Occipital lobe (tissue), 2 donors: ENCODE results near the gene CEACAM16. TPM values are rescaled to one million over a fixed set of nuclear protein-coding genes. Genes with fewer than 3 reads are reported as not detected.
A peak's percentile ranks its signal among the peaks of the same experiment; 100 is the strongest.
"Not testable (repeated sequence)": the region's sequence is repeated elsewhere in the genome, so short reads cannot be mapped to it uniquely, and the experiment has no call there.

ENCODE experiments used
- DNase-seq: peaks from one replicate; lab custom pipeline; 2025; lab: John Stamatoyannopoulos, UW
- total RNA-seq: library from RNA; depleted of rRNA; stranded (reverse); fragments of >200 nt; gene quantifications from one replicate; pipeline ENCODE4 v1.2.3, GENCODE V29; 2014

CEACAM16 gene
- total RNA-seq, 1 donor from 2014 or later, result not detected

DNA sequence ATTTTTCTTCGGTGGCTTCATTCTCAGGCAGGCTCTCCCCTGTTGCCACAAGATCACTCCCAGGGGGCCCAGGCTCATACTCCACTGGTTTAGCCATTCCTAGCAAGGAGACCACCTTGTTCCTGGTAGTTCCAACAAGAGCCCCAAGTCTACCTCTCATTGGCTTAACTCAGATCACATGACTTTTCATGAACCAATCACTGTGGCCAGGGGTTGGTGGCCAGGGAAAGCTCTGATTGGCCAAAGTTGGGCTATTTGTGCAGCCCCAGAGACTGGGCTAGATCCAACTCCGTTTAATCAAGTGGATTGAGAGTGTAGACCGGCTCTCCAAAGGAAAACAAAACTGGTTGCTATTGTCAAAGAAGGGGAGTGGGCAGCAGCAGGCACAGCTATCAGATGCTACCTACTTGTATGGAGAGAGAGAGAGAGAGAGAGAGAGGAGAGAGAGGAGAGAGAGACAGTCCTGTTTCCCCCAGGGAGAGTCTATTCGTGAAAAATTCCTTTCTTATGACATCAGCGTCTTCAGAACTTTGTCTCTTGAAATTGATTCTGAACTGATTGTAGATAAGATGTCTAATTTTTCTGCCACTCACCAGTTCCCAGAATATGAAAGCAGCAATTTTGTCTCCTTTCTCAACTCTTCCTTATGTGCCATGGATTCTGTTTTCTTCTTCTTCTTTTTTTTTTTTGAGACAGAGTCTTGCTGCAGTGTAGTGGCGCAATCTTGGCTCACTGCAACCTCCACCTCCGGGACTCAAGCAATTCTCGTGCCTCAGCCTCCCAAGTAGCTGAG is 21.7 kb upstream of the CEACAM16 start:
- no peak for DNase-seq

DNA sequence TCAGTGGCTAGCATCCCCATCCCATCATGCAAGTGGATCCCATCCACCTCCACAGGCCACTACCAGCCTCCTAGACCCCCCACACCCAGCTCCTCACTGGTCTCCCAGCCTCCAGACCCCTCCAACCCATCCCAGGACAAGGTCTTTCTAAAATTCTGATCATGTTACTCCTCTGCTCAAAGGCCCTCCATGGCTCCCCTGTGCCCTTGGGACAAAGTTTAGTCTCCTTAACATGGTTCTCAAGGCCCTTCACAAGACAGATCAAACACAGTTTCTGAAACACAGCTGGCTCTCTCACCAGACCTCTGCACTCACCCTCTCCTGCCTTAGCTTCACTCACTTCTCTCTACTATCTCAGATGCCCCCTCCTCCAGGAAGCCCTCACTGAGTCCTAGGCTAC is 18.4 kb upstream of the CEACAM16 start:
- DNase-seq, result no peak

DNA sequence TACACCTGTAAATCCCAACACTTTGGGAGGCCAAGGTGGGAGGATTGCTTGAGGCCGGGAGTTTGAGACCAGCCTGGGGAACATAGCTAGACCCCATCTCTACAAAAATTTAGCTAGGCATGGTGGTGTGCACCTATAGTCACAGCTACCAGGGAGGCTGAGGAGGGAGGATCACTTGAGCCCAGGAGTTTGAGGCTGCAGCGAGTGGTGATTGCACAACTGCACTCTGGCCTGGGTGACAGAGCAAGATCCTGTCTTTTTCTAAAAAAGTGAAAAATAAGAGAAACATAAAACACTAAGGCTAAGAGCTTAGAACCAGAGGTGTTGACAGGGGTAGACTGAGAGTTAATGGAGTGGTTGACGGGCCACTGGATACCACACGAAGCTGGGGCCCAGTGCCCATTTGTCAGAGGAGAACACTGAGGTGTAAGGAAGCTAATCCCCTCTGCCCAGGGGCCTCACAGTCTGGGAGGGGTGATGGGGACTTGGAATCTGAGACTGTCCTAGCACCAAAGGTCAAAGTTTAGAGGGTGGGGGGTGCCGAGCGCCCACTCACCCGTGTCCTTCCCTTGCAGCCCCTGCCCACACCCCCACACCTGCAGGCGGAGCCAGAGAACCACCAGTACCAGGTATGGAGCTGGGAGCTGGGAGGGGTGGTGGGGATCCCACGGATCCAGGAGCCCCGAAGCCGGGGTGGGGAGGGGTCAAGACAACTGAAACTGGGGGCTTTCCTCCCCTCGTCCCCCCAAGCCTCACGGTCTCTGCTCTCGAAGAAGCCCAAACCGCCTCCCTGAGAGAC is 16.8 kb upstream of the CEACAM16 start:
- DNase-seq, result no peak

DNA sequence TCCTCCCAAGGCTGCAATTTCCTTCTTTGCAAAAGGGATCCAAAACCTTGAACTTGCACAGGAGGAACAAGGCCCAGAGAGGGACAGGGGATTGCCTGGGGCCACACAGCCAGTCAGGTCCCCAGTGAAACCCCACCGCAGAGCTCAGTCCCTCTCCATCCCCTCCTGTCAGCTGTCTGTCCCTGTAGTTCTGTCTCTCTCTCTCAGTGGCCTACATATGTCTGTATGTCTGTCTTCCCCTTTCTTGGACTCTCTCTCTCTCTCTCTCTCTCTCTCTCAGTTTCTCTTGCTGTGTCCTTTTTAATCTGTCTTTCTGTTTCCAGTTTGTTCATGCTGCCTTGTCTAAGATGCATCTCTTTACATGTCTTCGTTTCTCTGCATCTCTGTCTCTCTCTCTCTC is 16.1 kb upstream of the CEACAM16 start:
- no peak for DNase-seq

DNA sequence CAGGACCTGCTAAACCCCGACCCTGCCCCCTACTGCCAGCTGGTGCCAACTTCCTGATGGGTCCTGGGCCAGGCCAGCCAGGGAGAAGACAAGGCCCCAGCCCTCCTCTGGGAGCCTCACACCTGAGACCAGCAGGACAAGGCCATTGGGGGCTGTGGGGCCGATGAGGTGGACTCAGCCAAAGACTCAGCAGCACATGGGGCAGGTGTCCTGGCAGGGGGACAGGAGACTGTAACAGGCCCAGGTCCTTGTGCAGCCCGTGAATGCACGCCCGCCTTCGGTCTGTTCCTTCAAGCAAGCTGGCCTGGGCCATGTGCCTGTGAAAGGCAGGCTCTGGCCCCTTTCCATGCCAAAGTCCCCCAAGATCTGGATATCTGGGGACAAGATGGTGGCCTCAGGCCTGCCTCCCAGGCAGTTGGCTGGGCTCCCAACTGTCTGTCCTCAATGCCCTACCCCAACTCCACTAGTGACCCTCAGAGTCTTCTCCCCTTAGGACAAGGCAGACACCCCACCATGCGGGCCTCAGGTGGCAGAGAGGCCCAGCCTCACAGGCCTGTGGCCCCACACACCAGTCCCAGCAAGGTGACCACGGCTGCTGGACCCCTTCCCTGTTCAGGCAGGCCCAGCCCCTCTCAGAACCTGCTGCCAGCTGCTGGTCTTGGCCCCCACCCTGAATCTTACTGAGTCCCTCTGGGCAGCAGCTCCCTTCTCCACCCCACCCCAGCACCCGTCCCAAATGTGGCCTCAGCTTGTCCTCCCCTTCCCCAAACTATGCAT is 15.3 kb upstream of the CEACAM16 start:
- no peak for DNase-seq

DNA sequence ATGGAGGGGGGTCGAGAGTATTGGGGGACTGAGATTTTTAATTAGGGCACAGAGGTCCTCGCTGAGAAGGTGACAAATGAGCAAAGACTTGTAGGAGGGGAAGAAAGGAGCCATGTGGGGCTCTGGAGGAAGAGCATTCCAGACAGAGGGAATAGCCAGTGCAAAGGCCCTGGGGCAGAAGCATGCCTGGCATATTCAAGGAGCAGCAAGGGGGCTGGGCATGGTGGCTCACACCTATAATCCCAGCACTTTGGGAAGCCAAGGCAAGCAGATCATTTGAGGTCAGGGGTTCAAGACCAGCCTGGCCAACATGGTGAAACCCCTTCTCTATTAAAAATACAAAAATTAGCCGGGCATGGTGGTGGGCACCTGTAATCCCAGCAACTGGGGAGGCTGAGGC is 14.6 kb upstream of the CEACAM16 start:
- DNase-seq, result not testable (repeated sequence)

DNA sequence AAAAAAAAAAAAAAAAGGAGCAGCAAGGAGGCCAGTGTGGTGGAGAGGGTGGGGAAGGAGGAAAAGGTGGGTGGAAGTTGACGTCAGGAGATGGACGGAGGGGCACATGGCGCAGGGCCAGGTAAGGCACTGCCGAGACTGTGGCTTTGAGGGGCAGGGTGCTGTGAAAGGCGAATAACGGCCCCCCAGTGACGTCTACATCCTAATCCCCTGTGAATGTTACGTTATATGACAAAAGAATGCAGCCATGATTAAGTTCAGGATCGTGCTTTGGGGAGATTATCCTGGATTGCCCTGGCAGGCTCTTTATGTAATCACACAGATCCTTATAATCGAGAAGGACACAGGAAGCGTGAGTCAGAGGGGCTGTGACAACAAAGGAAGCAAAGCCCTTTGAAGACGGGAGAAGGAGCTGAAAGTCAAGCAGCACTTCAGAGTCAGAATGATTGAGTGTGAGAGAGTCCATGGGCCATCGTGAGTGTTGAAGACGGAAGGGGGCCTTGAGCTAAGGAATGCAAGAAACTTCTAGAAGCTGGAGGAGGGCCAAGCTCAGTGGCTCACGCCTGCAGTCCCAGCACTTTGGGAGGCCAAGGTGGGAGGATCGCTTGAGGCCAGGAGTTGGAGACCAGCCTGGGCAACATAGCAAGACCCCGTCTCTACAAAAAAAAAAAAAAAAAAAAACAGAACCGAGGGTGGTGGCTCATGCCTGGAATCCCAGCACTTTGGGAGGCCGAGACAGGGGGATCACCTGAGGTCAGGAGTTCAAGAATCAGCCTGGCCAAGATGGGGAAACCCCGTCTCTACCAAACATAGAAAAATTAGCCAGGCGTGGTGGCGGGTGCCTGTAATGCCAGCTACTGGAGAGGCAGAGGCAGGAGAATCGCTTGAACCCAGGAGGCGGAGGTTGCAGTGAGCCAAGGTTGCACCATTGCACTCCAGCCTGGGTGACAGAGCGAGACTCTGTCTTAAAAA is 13.8 kb upstream of the CEACAM16 start:
- no peak for DNase-seq

DNA sequence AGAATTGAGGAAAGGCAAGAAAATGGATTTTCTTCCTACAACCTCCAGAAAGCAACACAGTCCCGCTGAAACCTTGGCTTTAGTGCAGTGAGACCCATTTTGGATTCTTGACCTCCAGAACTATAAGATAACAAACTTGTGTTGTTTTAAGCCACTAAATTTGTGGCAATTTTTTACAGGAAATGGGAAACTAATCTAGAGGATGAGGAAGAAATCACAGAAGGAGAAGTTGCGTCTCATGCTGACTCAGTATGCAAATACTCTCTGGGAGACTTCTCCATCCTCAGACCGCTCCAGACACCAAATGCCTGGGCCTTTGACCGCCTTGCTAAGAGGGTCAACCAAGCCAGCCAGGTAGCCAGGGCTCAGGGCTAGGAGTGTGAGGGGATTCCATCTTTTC is 13.1 kb upstream of the CEACAM16 start:
- no peak for DNase-seq

DNA sequence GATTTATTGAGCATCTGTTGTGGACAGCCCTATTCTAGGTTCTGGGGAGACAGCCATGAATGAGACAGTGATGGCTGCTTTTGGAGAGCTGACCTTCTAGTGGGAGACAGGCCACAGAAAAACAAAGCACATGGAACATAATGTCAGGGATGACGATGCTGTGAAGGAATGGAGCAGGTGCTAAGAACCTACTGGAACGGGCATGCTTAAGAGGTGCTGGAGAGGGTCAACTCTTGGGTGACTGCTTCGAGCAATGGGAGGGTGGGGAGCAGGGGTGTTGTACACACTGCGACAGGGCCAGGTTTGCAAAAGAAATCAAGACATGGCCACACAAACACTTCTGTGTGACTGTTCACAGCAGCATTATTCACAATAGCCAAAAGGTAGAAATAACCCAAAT is 12.1 kb upstream of the CEACAM16 start:
- no peak for DNase-seq

DNA sequence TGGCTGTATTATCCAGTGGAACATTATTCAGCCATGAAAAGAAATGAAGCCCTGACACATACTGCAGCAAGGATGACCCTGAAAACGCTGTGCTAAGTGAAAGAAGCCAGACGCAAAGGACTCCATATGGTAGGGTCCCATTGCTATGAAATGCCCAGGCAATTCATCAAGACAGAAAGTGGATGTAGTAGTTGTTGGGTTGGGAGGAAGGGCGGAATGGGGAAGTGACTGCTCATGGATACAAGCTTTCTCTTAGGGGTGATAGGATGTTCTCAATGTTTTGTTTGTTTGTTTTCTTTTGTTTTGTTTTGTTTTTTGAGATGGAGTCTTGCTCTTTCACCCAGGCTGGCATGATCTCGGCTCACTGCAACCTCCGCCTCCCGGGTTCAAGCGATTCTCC is 11.1 kb upstream of the CEACAM16 start:
- no peak for DNase-seq

DNA sequence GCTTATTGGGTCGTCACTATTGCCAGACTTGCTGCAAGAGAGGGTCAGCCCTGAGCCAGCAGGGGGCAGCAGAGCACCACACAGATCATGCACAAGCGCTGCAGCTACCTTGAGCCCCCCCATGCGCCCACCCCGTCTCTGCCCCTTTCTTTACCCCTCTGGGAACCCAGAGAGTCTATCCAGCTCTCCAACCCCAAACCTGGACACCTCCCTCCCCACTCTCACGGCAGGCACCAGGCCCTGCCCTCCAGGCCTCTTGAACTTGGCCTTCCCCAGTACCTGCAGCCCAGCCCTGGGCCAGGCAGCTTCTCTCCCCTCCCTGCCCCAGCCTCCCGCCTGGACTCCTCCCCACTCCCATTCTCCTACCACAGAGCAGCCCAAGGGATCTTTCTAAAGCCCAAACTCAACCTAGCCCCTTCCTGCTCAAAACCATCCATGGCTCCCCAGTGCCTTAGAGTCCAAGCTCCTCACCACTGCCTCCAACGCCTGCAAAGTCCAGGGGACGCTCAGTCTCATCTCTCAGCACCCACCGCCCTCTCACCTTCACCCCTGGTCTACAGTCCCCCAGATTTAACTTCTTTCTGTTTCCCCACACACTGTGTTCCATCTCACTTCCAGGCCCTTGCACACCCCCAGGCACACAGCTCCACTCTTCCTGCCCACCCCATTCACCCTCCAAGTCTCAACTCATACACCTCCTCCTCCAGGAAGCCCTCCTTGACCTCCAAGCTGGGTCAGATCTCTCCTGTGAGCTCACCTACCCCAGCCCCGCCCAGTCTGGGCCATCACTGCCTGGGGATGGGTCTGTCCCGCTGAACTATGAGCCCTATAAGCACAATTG is 9.4 kb upstream of the CEACAM16 start:
- DNase-seq, result peak; percentile 20

DNA sequence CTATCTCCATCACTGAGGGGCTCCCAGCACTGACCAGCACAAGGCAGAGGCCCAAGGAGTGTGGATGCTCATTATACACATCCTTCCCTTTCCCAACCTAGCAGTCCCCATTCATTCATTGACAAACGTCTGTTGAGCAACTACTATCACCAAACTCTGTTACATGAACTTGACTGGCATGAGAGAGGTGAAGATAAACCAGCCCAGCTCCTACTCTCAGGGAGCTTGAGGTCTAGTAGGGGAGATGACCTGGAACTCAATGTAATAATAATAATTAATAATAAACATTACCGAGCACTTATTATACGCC is 8.9 kb upstream of the CEACAM16 start:
- DNase-seq, result no peak

DNA sequence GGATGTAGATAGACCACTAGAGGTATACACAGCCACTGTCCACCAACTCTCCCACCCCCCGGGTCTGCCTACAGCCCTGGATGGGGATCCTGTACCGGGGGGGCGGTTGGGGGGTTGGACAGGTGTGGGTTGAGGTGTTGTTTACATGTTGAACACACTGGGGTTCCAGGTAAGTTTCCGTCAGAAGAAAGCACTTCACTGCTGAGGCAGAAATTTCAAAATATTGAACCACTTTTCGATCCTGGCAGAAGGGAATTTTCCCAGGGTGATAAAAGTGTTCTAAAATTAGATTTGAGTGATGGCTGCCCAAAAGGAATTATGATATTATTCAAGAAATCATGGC is 6.6 kb upstream of the CEACAM16 start:
- DNase-seq, result no peak

DNA sequence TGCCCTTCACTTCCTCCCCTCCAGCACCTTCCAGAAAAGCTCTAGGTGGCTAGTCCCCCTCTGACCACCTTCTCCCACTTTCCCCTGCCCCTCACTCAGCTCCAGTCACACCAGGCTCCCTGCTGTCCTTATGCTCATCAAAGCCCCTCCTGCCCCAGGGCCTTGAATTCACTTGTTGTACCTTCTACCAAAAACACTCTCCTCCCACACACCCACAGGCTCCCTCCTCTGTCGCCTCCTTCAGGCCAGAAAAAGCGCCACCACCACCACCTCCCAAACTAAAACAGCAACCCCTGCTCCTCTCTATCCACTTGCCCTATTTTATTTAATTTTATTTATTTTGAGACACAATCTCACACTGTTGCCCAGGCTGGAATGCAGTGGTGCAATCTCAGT is 4.8 kb upstream of the CEACAM16 start:
- no peak for DNase-seq

DNA sequence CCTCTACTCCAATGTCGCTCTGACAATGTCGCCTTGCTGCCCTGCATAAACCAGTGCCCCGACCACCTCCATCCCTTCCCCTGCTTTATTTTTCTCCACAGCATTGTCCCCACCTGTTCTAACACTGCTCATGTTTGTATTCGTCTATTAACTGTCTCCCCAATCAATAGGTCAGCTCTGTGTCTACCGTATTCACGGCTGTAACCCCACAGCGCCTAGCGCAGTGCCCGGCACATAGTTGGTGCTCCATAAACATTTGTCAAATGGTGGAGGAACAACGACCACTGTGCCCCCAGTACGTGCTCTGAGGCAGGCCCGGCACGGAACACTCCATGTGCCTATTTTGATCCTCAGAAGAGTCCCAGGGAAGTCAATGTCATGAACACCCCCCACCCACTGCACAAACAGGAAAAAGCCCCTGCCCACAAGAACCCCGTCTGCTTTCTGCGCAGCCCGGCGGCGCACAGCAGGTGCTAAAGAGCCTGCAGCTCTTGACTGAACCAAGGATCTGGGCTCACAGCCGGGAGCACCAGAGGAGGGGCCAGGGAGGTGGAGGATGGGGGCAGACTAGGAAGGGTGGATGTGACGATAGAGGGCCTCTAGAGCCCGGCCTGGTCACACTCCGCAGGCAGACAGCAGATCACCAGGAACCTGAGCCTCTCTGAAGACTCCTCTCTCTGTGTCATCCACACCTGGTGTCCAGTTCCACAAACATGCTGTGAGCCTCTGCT is 1.8 kb upstream of the CEACAM16 start:
- no peak for DNase-seq

DNA sequence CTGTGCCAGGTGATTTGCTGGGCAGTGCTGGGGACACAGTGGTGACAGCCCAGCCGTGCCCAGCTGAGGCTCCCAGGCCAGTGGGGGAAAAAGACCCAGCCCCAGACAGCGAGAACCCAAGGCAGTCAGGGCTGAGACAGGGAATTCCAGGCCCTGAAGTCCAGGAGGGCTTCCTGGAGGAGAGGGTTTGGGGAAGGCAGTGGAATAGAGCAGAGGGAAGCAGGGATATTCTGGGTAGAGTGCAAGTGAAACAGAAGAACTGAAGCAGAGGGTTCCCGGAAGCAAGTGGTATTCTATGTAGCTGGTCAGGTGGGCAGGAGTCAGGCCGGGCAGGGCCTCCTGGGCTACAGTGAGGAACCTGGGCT is 1.3 kb upstream of the CEACAM16 start:
- no peak for DNase-seq

DNA sequence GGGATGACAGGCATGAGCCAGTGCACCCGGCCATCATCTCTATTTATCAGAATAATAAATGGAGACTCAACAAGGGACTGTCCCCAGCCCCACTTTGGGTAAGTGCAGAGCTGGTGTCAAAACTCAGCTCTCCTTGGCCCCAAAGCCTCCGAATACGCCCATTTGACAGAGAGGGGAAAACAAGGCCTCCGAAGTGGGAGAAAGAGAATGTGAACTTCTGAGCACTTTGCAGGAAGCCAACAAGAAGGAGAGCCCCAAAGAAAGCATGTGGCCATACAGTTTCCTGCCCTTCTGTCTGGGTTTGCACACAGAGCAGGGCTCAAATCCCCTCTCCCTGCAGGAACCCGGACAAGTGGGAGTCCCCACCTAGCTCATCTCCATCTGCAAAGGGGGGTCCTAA is 1.6 kb downstream of the CEACAM16 start:
- no peak for DNase-seq

DNA sequence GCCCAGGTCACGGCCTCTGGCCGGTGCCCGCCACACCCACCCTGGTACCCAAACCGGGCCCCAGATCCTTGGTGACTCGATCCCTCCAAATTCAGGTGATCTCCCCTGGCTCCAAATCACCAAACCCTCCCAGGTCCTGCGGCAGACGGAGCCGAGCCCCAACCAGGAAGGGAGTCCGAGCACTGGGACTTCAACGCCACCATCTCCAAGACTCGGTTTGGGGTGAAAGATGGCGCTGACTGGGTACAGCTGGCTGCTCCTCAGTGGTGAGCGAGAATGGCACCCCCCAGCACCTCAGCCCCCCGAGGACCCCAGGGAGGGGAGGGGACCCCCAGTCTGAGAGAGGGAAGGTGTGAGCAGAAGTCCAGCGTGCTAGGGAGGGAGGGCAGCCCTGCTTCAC is 2.3 kb downstream of the CEACAM16 start:
- no peak for DNase-seq

DNA sequence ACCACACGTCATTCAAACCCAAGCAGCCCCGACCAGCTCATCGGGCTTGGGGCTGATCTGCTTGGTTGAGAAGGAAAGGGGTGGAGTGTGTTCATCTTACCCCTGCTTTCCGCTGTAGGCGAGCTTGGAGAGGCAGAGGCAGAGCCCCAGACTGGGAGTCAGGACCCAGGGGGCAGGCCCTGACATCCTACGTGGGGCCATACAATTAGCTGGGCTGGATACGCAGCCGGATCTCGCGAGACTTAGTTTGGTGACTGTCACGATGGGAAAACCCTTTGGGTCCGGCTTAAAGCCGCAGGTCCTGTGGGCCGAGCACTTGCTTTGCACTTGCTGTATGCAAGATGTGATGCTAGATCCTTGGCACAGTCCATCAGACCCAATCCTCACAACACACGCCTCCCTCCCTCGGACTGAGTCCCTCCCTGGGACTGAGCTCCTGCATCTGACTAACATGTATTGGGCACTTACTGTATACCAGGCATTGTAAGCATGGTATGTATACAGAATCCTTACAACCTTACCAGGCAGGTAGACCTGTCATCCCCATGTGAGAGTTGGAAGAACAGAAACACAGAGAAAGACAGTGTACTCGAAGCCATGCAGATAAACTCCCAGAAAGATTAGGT is 3.7 kb downstream of the CEACAM16 start:
- no peak for DNase-seq
